Upper lobe of right lung (tissue), 1 donor: ENCODE data around the gene LRSAM1. TPM values are rescaled to one million over a fixed set of nuclear protein-coding genes. Genes with fewer than 3 reads are reported as not detected.
A peak's percentile ranks its signal among the peaks of the same experiment; 100 is the strongest.

Experiments
- ATAC-seq: fragments of 200-7000 bp; cut with Tn5 transposase; one replicate; pipeline ENCODE4 v1.9.1; 2020; ENCODE audit warnings: mild to moderate bottlenecking, moderate library complexity
- DNase-seq: peaks from one replicate; pipeline ENCODE4 v3.0.0-alpha.2; 2020
- H3K27ac ChIP-seq: fragments of 200-600 bp; one replicate; pipeline ENCODE4 v1.8.0; 2022
- H3K27me3 ChIP-seq: fragments of 200-600 bp; one replicate; pipeline ENCODE4 v1.8.0; 2022; ENCODE audit warnings: mild to moderate bottlenecking
- H3K36me3 ChIP-seq: fragments of 200-600 bp; one replicate; pipeline ENCODE4 v1.8.0; 2022
- H3K4me1 ChIP-seq: fragments of 200-600 bp; one replicate; pipeline ENCODE4 v1.8.0; 2022
- H3K4me3 ChIP-seq: fragments of 200-600 bp; one replicate; pipeline ENCODE4 v1.8.0; 2022; ENCODE audit warnings: mild to moderate bottlenecking
- H3K9me3 ChIP-seq: fragments of 200-600 bp; one replicate; pipeline ENCODE4 v1.8.0; 2022
- CTCF ChIP-seq: fragments of 200-600 bp; IDR thresholded peaks from one replicate; pipeline ENCODE4 v1.8.0; 2022; ENCODE audit warnings: antibody characterized with exemption
- intact Hi-C: fragments of 100-400 bp; cut with DNase I; formaldehyde crosslinking; loops from one replicate; pipeline ENCODE4 v1.11.0; 2022
- total RNA-seq: library from RNA; stranded (reverse); fragmentation: NEBNext Ultra II Directional; extraction: Animal tissue kit (Norgen Biotek cat#: 25700); gene quantifications from one replicate; pipeline ENCODE4 v1.2.1, GENCODE V29; 2021
- donor health status: DM: no; HTN: yes; CAD: no; lungs with severe emphysema.

Gene LRSAM1
- total RNA-seq, 1 donor from 2014 or later, result 18.8 TPM

GRCh38 chr9:127451858-127452656 is 747 bp downstream of the LRSAM1 start:
- no peaks in the 10 kb centered on the region for H3K9me3 ChIP-seq
- H3K4me1 ChIP-seq, result peaks cover 32% of the 10 kb centered on the region
- TF ChIP-seq CTCF, result no peak
- peak overlapping the region; percentile 80 for H3K4me3 ChIP-seq
- no peaks in the 10 kb centered on the region for H3K27me3 ChIP-seq
- intact Hi-C loops, result no loop called here
- peaks cover 34% of the 10 kb centered on the region for H3K36me3 ChIP-seq
- peak; percentile 42 for ATAC-seq
- peak overlapping the region; percentile 93 for H3K27ac ChIP-seq
- peak; percentile 79 for DNase-seq

GRCh38 chr9:127452691-127453090 is 1.4 kb downstream of the LRSAM1 start:
- H3K27ac ChIP-seq, result no peak overlapping the region
- H3K4me1 ChIP-seq, result peaks cover 32% of the 10 kb centered on the region
- no peak overlapping the region for H3K4me3 ChIP-seq
- intact Hi-C loops, result no loop called here
- H3K27me3 ChIP-seq, result no peaks in the 10 kb centered on the region
- no peak for TF ChIP-seq CTCF
- ATAC-seq (no peak), DNase-seq (peak; percentile 73)
- peaks cover 34% of the 10 kb centered on the region for H3K36me3 ChIP-seq
- H3K9me3 ChIP-seq, result no peaks in the 10 kb centered on the region

GRCh38 chr9:127455324-127455992 is 4.1 kb downstream of the LRSAM1 start:
- peak; percentile 44 for TF ChIP-seq CTCF
- peak; percentile 73 for DNase-seq
- intact Hi-C loops, result no loop called here
- Histone ChIP-seq H3K27me3 (no peaks in the 10 kb centered on the region), H3K9me3 (no peaks in the 10 kb centered on the region), H3K4me3 (no peak overlapping the region), H3K36me3 (peaks cover 30% of the 10 kb centered on the region), H3K27ac (no peak overlapping the region), H3K4me1 (peaks cover 10% of the 10 kb centered on the region)
- ATAC-seq, result peak; percentile 16

GRCh38 chr9:127457191-127457878 is 6.0 kb downstream of the LRSAM1 start:
- no peak for ATAC-seq
- DNase-seq, result no peak
- peaks cover 7% of the 10 kb centered on the region for H3K4me1 ChIP-seq
- H3K36me3 ChIP-seq, result peaks cover 49% of the 10 kb centered on the region
- TF ChIP-seq CTCF, result no peak
- intact Hi-C loops, result no loop called here
- no peak overlapping the region for H3K27ac ChIP-seq
- no peaks in the 10 kb centered on the region for H3K9me3 ChIP-seq
- H3K27me3 ChIP-seq, result no peaks in the 10 kb centered on the region
- H3K4me3 ChIP-seq, result no peak overlapping the region

GRCh38 chr9:127458921-127459320 is 7.6 kb downstream of the LRSAM1 start:
- no peak for TF ChIP-seq CTCF
- Histone ChIP-seq H3K9me3 (no peaks in the 10 kb centered on the region), H3K4me1 (no peaks in the 10 kb centered on the region), H3K4me3 (no peak overlapping the region), H3K27me3 (no peaks in the 10 kb centered on the region), H3K27ac (no peak overlapping the region), H3K36me3 (peaks cover 61% of the 10 kb centered on the region)
- intact Hi-C loops, result no loop called here
- peak; percentile 69 for ATAC-seq
- DNase-seq, result peak; percentile 84
